Lower leg skin (tissue), 3 donors: Measurements from ENCODE around the gene LGR5.

Experiments used
- POLR2A ChIP-seq, 2 donors: fragments of 450-650 bp; IDR thresholded peaks; one replicate each; pipeline ENCODE4 v1.6.1; 2016 to 2017; ENCODE audit warnings: antibody characterized with exemption in 2 of 2, mild to moderate bottlenecking in 1 of 2, moderate library complexity in 1 of 2
- TF ChIP-seq, protein P1 (sequence below), 3 donors: fragments of 450-650 bp; IDR thresholded peaks; one replicate each; pipeline ENCODE4 v1.5.1; 2016; ENCODE audit warnings: antibody characterized with exemption in 3 of 3, mild to moderate bottlenecking in 3 of 3, moderate library complexity in 2 of 3

GRCh38 chr12:71521125-71521524 is 81.5 kb downstream of the LGR5 start:
- TF ChIP-seq, protein P1, sequence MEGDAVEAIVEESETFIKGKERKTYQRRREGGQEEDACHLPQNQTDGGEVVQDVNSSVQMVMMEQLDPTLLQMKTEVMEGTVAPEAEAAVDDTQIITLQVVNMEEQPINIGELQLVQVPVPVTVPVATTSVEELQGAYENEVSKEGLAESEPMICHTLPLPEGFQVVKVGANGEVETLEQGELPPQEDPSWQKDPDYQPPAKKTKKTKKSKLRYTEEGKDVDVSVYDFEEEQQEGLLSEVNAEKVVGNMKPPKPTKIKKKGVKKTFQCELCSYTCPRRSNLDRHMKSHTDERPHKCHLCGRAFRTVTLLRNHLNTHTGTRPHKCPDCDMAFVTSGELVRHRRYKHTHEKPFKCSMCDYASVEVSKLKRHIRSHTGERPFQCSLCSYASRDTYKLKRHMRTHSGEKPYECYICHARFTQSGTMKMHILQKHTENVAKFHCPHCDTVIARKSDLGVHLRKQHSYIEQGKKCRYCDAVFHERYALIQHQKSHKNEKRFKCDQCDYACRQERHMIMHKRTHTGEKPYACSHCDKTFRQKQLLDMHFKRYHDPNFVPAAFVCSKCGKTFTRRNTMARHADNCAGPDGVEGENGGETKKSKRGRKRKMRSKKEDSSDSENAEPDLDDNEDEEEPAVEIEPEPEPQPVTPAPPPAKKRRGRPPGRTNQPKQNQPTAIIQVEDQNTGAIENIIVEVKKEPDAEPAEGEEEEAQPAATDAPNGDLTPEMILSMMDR (IDR thresholded peaks at IDR 0.05): no peak
- no peak for TF ChIP-seq POLR2A (IDR thresholded peaks at IDR 0.05)
